NCI-H69 (cell line): Measurements from ENCODE around the gene DCST2.
A peak's percentile ranks its signal among the peaks of the same experiment; 100 is the strongest.

ENCODE experiments used
- DNase-seq: peaks from one replicate; lab custom pipeline; 2025; lab: John Stamatoyannopoulos, UW

DCST2 gene

GRCh38 chr1:155026154-155026553 lies 7.4 kb downstream of the DCST2 start:
- DNase-seq, result no peak

GRCh38 chr1:155024315-155024714 lies 9.3 kb downstream of the DCST2 start:
- no peak for DNase-seq

GRCh38 chr1:155023627-155024026 lies 10.0 kb downstream of the DCST2 start:
- no peak for DNase-seq

- DNase-seq, result peak; percentile 90
Measured at GRCh38 chr1:155022927-155023236, 10.7 kb downstream of the DCST2 start.

- no peak for DNase-seq
Measured at GRCh38 chr1:155022136-155022926, 11.2 kb downstream of the DCST2 start.

- no peak for DNase-seq
Measured at GRCh38 chr1:155019377-155020245, 14.0 kb downstream of the DCST2 start.

GRCh38 chr1:155018617-155019348 lies 14.8 kb downstream of the DCST2 start:
- peak; percentile 21 for DNase-seq

- no peak for DNase-seq
Measured at GRCh38 chr1:155017946-155018316, 15.7 kb downstream of the DCST2 start.

GRCh38 chr1:155017041-155017945 lies 16.3 kb downstream of the DCST2 start:
- DNase-seq, result peak; percentile 96

- DNase-seq, result no peak
Measured at GRCh38 chr1:155016231-155016831, 17.2 kb downstream of the DCST2 start.

GRCh38 chr1:155015527-155016230 lies 17.9 kb downstream of the DCST2 start:
- DNase-seq, result no peak

- DNase-seq, result no peak
Measured at GRCh38 chr1:155014709-155015508, 18.7 kb downstream of the DCST2 start.

- no peak for DNase-seq
Measured at GRCh38 chr1:155013632-155014031, 19.9 kb downstream of the DCST2 start.

GRCh38 chr1:155012776-155013602 lies 20.6 kb downstream of the DCST2 start:
- DNase-seq, result no peak

- peak; percentile 96 for DNase-seq
Measured at GRCh38 chr1:155012026-155012546, 21.5 kb downstream of the DCST2 start.

- DNase-seq, result no peak
Measured at GRCh38 chr1:155011437-155012025, 22.1 kb downstream of the DCST2 start.

- DNase-seq, result no peak
Measured at GRCh38 chr1:155011004-155011416, 22.6 kb downstream of the DCST2 start.
